GM12878 (cell line): ENCODE data around the gene MLIP. TPM values are rescaled to one million over a fixed set of nuclear protein-coding genes. Genes with fewer than 3 reads are reported as not detected.

Experiments used
- ATAC-seq: fragments of 200-7000 bp; cut with Tn5 transposase; 3 replicates; pipeline ENCODE4 v1.9.1; 2020; ENCODE audit warnings: mild to moderate bottlenecking, moderate library complexity
- BruUV-seq: library from RNA; stranded (reverse); fragments of 400-500 nt; replicated peaks from 2 replicates; lab custom pipeline; 2021; lab: Mats Ljungman, UMichigan
- CTCF ChIA-PET: fragments of 300-600 bp; sonication (Branson Sonifier 250); formaldehyde crosslinking; extraction: SDS; loops from one replicate; lab custom pipeline; 2021; ENCODE audit warnings: inconsistent platforms; lab: Yijun Ruan, JAX
- POLR2A ChIA-PET: fragments of 350-600 bp; formaldehyde crosslinking; extraction: SDS; loops from one replicate; lab custom pipeline; 2021; ENCODE audit warnings: inconsistent platforms; lab: Charles Lee
- RAD21 ChIA-PET: fragments of 300-600 bp; sonication (Branson Sonifier 250); formaldehyde crosslinking; loops from one replicate; lab custom pipeline; 2023; ENCODE audit warnings: antibody characterized with exemption; ENCODE audit not compliant: unreplicated experiment; lab: Charles Lee
- SMC1A ChIA-PET: fragments of 300-600 bp; sonication (Branson Sonifier 250); formaldehyde crosslinking; loops from one replicate; lab custom pipeline; 2023; ENCODE audit not compliant: unreplicated experiment, uncharacterized antibody; lab: Charles Lee
- DNase-seq: peaks from one replicate; pipeline ENCODE4 v3.0.0-alpha.2; 2011; ENCODE audit warnings: low read depth, low spot score
- FAIRE-seq: peaks from 3 replicates; lab custom pipeline; 2011; peaks lifted over from hg19 to GRCh38; lab: Jason Lieb, UNC
- H2AFZ ChIP-seq: 2 replicates; pipeline ENCODE4 v1.6.0; 2011; ENCODE audit warnings: low read depth, low read length, control low read depth; ENCODE audit not compliant: control insufficient read depth
- H3K27ac ChIP-seq: 2 replicates; pipeline ENCODE4 v1.5.1; 2011; ENCODE audit warnings: control low read depth; ENCODE audit not compliant: control insufficient read depth, insufficient read depth
- H3K27me3 ChIP-seq, 2 experiments: replicated peaks in 1 of 2; 2 replicates each; pipeline versions ENCODE4 v1.6.0 to v1.6.1; 2011; ENCODE audit warnings: low read length in 1 of 2; ENCODE audit not compliant: control insufficient read depth in 2 of 2, insufficient read depth in 2 of 2
- H3K36me3 ChIP-seq, 2 experiments: 2 replicates each; pipeline ENCODE4 v1.5.1; 2011; ENCODE audit warnings: low read length in 1 of 2; ENCODE audit not compliant: control insufficient read depth in 2 of 2, insufficient read depth in 2 of 2
- H3K4me1 ChIP-seq: 2 replicates; pipeline ENCODE4 v1.6.1; 2011; ENCODE audit warnings: mild to moderate bottlenecking, low read length, moderate library complexity, mixed read lengths; ENCODE audit not compliant: control insufficient read depth, insufficient read depth
- H3K4me2 ChIP-seq: 2 replicates; pipeline ENCODE4 v1.6.0; 2011; ENCODE audit warnings: control low read depth; ENCODE audit not compliant: control insufficient read depth, insufficient read depth
- H3K4me3 ChIP-seq: fragments of 200-600 bp; sonication (generic); 2 replicates; pipeline ENCODE4 v1.5.1; 2016
- H3K79me2 ChIP-seq: 2 replicates; pipeline ENCODE4 v1.6.0; 2011; ENCODE audit warnings: low read length; ENCODE audit not compliant: control insufficient read depth, insufficient read depth
- H3K9ac ChIP-seq: 2 replicates; pipeline ENCODE4 v1.8.0; 2011; ENCODE audit warnings: low read length, control low read depth, mixed read lengths; ENCODE audit not compliant: control insufficient read depth, insufficient read depth
- H3K9me3 ChIP-seq: replicated peaks from 3 replicates; pipeline ENCODE4 v1.5.1; 2011; ENCODE audit warnings: mild to moderate bottlenecking, low read length; ENCODE audit not compliant: control insufficient read depth, insufficient read depth
- H4K20me1 ChIP-seq: 2 replicates; pipeline ENCODE4 v1.6.0; 2011; ENCODE audit not compliant: control insufficient read depth, insufficient read depth
- ATF7 ChIP-seq: fragments of 450-650 bp; IDR thresholded peaks from 2 replicates; pipeline ENCODE4 v1.6.1; 2016; ENCODE audit warnings: low read depth, mild to moderate bottlenecking
- BACH1 ChIP-seq: fragments of 450-650 bp; IDR thresholded peaks from 2 replicates; pipeline ENCODE4 v1.6.1; 2017; ENCODE audit warnings: mild to moderate bottlenecking, borderline replicate concordance
- CBFB ChIP-seq: IDR thresholded peaks from 2 replicates; pipeline ENCODE4 v1.6.1; 2016; ENCODE audit warnings: antibody characterized with exemption, low read depth
- FOXK2 ChIP-seq: fragments of 450-650 bp; IDR thresholded peaks from 2 replicates; pipeline ENCODE4 v1.6.1; 2017; ENCODE audit warnings: mild to moderate bottlenecking, moderate library complexity
- JUNB ChIP-seq: IDR thresholded peaks from 2 replicates; pipeline ENCODE4 v1.6.1; 2016; ENCODE audit warnings: antibody characterized with exemption, mild to moderate bottlenecking
- KLF5 ChIP-seq: fragments of 450-650 bp; IDR thresholded peaks from 2 replicates; pipeline ENCODE4 v1.6.1; 2014; ENCODE audit warnings: mild to moderate bottlenecking; ENCODE audit not compliant: partially characterized antibody
- MTA2 ChIP-seq: fragments of 450-650 bp; IDR thresholded peaks from 2 replicates; pipeline ENCODE4 v1.6.1; 2016; ENCODE audit warnings: low read depth, mild to moderate bottlenecking, moderate library complexity
- NR2F1 ChIP-seq: fragments of 450-650 bp; conservative IDR thresholded peaks from 2 replicates; pipeline ENCODE4 v1.6.1; 2017; ENCODE audit warnings: mild to moderate bottlenecking
- POU2F2 ChIP-seq: IDR thresholded peaks from 3 replicates; pipeline ENCODE4 v1.6.1; 2011; ENCODE audit warnings: low read depth, mild to moderate bottlenecking, low read length, borderline replicate concordance
- SUPT20H ChIP-seq: IDR thresholded peaks from 2 replicates; pipeline ENCODE4 v1.6.1; 2011; ENCODE audit warnings: low read depth, mild to moderate bottlenecking, low read length, moderate library complexity, borderline replicate concordance; ENCODE audit not compliant: control insufficient read depth
- ZNF274 ChIP-seq: IDR thresholded peaks from one replicate; pipeline ENCODE4 v1.8.0; 2011; ENCODE audit not compliant: insufficient read length, insufficient read depth
- ZNF622 ChIP-seq: fragments of 450-650 bp; IDR thresholded peaks from 2 replicates; pipeline ENCODE4 v1.6.1; 2017; ENCODE audit warnings: mild to moderate bottlenecking, inconsistent platforms
- WGBS: methylation state at CpG from one replicate; pipeline ENCODE4 v1.1.6; 2016; ENCODE audit warnings: low lambda C conversion rate; ENCODE audit not compliant: insufficient replicate concordance, insufficient coverage; ENCODE audit errors: missing lambda C conversion rate; 5-methylcytosine and 5-hydroxymethylcytosine counted together
- in situ Hi-C: fragments of 300-500 bp; cut with MboI; formaldehyde crosslinking; loops from 9 replicates; pipeline ENCODE4 v1.14.3; 2018; ENCODE audit warnings: mixed read lengths
- intact Hi-C: fragments of 100-400 bp; cut with micrococcal nuclease; formaldehyde crosslinking; loops from one replicate; pipeline ENCODE4 v1.14.2; 2022; ENCODE audit not compliant: unreplicated experiment
- polyA plus RNA-seq, 11 experiments: library from polyadenylated mRNA; depleted of rRNA in 4 of 11; unstranded in 6 of 11; stranded (reverse) in 5 of 11; fragments of >200 nt; fragmentation: Nextera tagmentation in 4 of 11; fragmentation: Illumina TruSeq in 1 of 11; extraction: Ambion mirVana in 4 of 11; extraction: Trizol in 1 of 11; gene quantifications; 1 replicate in 1 of 11; 2 replicates in 10 of 11; pipeline versions ENCODE4 v1.2.1 to v1.2.3, GENCODE V29; 2011 to 2016; ENCODE audit warnings: inconsistent platforms in 2 of 11, missing spikeins in 2 of 11, low read depth in 1 of 11
- total RNA-seq, 4 experiments: library from RNA; depleted of rRNA in 3 of 4; stranded (reverse); fragments of >200 nt in 3 of 4; fragmentation: Illumina TruSeq in 1 of 4; extraction: Trizol in 1 of 4; gene quantifications; 2 replicates each; pipeline versions ENCODE4 v1.2.1 to v1.2.3, GENCODE V29; 2013 to 2021
- TF ChIP-seq, protein P1 (sequence below): fragments of 450-650 bp; IDR thresholded peaks from 2 replicates; pipeline ENCODE4 v1.6.1; 2017; ENCODE audit warnings: mild to moderate bottlenecking, moderate library complexity
- TF ChIP-seq, protein P2 (sequence below): fragments of 450-650 bp; IDR thresholded peaks from 2 replicates; pipeline ENCODE4 v1.6.1; 2016; ENCODE audit warnings: mild to moderate bottlenecking

Gene MLIP
- total and polyA plus RNA-seq, 10 of the 15 experiments (the other 5 are each of a cell fraction or from before 2014, with no cell fraction given): not detected

DNA sequence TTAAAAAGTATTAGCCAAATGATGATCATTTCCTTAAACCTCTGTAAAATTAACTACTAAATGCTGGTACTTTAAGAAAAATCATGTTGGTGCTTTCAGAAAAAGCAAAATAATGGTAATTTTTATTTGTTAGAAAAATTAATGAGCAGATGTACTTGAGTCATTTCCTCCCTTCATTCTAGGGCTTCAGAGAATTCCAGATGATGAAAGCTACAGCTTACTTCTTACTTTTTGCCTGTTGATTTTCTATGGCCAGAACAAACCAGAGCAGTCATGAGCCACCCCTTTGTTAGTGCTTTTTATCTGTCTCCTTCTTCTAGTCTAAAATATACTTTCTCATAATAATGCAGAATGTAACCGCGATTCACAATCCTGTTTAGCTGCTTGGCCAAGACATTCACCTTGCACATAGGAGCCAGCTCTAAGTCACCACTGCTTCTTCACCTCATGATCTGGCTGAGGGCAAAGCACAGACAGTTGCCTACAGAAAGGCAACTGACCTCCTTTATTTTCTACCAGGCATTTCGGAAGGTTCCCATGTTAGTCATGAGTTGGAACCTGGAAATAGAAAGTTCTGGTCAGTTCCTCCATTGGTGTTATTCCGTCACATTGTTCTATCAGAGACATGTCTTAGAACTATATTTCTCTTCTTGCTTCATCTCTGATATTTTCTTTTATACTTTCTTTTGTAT, 153.5 kb downstream of the MLIP start:
- no peaks in the 10 kb centered on the region for H3K36me3 ChIP-seq
- in situ Hi-C loops (loop anchor here (10.0 kb wide), 1 partner anchor 280 kb away; no protein-coding TSS in a partner anchor), intact Hi-C loops (no loop called here)
- FAIRE-seq (no peak), DNase-seq (no peak), ATAC-seq (no peak)
- no peaks in the 10 kb centered on the region for H3K79me2 ChIP-seq
- no peak for TF ChIP-seq CBFB
- TF ChIP-seq SUPT20H: no peak
- no peak for TF ChIP-seq FOXK2
- TF ChIP-seq BACH1: no peak
- TF ChIP-seq KLF5: no peak
- TF ChIP-seq, protein P1, sequence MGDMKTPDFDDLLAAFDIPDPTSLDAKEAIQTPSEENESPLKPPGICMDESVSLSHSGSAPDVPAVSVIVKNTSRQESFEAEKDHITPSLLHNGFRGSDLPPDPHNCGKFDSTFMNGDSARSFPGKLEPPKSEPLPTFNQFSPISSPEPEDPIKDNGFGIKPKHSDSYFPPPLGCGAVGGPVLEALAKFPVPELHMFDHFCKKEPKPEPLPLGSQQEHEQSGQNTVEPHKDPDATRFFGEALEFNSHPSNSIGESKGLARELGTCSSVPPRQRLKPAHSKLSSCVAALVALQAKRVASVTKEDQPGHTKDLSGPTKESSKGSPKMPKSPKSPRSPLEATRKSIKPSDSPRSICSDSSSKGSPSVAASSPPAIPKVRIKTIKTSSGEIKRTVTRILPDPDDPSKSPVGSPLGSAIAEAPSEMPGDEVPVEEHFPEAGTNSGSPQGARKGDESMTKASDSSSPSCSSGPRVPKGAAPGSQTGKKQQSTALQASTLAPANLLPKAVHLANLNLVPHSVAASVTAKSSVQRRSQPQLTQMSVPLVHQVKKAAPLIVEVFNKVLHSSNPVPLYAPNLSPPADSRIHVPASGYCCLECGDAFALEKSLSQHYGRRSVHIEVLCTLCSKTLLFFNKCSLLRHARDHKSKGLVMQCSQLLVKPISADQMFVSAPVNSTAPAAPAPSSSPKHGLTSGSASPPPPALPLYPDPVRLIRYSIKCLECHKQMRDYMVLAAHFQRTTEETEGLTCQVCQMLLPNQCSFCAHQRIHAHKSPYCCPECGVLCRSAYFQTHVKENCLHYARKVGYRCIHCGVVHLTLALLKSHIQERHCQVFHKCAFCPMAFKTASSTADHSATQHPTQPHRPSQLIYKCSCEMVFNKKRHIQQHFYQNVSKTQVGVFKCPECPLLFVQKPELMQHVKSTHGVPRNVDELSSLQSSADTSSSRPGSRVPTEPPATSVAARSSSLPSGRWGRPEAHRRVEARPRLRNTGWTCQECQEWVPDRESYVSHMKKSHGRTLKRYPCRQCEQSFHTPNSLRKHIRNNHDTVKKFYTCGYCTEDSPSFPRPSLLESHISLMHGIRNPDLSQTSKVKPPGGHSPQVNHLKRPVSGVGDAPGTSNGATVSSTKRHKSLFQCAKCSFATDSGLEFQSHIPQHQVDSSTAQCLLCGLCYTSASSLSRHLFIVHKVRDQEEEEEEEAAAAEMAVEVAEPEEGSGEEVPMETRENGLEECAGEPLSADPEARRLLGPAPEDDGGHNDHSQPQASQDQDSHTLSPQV: no peak
- TF ChIP-seq ZNF274: no peak
- no peak for TF ChIP-seq POU2F2
- TF ChIP-seq ZNF622: no peak
- TF ChIP-seq MTA2: no peak
- no peak for TF ChIP-seq NR2F1
- no peak for TF ChIP-seq JUNB
- TF ChIP-seq, protein P2, sequence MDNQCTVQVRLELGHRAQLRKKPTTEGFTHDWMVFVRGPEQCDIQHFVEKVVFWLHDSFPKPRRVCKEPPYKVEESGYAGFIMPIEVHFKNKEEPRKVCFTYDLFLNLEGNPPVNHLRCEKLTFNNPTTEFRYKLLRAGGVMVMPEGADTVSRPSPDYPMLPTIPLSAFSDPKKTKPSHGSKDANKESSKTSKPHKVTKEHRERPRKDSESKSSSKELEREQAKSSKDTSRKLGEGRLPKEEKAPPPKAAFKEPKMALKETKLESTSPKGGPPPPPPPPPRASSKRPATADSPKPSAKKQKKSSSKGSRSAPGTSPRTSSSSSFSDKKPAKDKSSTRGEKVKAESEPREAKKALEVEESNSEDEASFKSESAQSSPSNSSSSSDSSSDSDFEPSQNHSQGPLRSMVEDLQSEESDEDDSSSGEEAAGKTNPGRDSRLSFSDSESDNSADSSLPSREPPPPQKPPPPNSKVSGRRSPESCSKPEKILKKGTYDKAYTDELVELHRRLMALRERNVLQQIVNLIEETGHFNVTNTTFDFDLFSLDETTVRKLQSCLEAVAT: no peak
- no peak for TF ChIP-seq ATF7
- no peak overlapping the region for H3K4me2 ChIP-seq
- no peak overlapping the region for H3K4me3 ChIP-seq
- H3K27ac ChIP-seq: no peak overlapping the region
- no TSS peak for BruUV-seq
- no peak overlapping the region for H2AFZ ChIP-seq
- RAD21 ChIA-PET: interaction anchor here (1.6 kb wide), 1 partner anchor 19 kb away, joined by 4 read pairs; no protein-coding TSS in a partner anchor
- 45% methylated on average over 4 of the region's 4 CpGs for WGBS
- no peak overlapping the region for H3K9ac ChIP-seq
- H3K27me3 ChIP-seq: no peaks in the 10 kb centered on the region
- SMC1A ChIA-PET: interaction anchor here (0.6 to 1.5 kb wide), 2 partner anchors 20 to 1241 kb away, joined by 3 to 5 read pairs; no protein-coding TSS in a partner anchor
- H4K20me1 ChIP-seq: no peaks in the 10 kb centered on the region
- POLR2A ChIA-PET: interaction anchor here (0.5 kb wide), 1 partner anchor 707 kb away, joined by 5 read pairs; no protein-coding TSS in a partner anchor
- H3K9me3 ChIP-seq: no peaks in the 10 kb centered on the region
- CTCF ChIA-PET: interaction anchor here (0.5 to 1.5 kb wide), 5 partner anchors 8 to 279 kb away, joined by 3 to 8 read pairs (median 3); no protein-coding TSS in a partner anchor
- H3K4me1 ChIP-seq: no peaks in the 10 kb centered on the region
